ENCODE data around the gene COMMD7.
"Not testable (repeated sequence)": the region's sequence is repeated elsewhere in the genome, so short reads cannot be mapped to it uniquely, and the experiment has no call there.

The COMMD7 gene

DNA sequence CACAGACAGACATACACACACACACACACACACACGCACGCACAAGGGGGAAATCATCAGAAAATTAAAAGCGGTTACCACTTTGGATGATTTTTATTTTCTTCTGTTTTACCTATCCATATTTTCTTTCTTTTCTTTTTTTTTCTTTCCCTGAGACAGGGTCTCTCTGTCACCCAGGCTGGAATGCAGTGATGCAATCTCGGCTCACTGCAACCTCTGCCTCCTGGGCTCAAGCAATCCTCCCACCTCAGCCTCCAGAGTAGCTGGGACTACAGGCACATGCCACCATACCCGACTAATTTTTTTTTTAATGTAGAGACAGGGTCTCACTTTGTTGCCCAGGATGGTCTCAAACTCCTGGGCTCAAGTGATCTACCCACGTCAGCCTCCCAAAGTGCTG is 14.8 kb downstream of the COMMD7 start:
- not testable (repeated sequence) for DNase-seq (ENCODE audit: low spot score)

DNA sequence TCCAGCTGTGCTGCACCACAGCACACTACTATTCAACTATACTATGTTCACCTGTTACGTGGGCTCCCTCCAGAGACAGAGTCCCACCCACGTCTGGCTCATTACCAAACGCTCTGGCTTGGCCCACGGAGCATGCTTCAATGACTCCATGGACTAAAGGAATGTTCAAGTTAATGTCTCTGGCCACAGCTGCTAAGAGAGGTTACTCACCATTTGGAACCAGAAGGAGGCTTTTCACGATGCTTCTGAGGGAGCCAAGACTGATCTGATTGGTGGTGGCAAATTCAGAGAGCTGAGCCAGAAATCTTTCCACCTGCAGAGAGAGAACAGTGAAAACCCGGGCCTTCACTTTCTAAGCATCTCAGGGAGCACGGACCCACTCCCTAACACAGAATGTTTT is 15.6 kb downstream of the COMMD7 start:
- DNase-seq (ENCODE audit: low spot score) = peak; percentile 66

DNA sequence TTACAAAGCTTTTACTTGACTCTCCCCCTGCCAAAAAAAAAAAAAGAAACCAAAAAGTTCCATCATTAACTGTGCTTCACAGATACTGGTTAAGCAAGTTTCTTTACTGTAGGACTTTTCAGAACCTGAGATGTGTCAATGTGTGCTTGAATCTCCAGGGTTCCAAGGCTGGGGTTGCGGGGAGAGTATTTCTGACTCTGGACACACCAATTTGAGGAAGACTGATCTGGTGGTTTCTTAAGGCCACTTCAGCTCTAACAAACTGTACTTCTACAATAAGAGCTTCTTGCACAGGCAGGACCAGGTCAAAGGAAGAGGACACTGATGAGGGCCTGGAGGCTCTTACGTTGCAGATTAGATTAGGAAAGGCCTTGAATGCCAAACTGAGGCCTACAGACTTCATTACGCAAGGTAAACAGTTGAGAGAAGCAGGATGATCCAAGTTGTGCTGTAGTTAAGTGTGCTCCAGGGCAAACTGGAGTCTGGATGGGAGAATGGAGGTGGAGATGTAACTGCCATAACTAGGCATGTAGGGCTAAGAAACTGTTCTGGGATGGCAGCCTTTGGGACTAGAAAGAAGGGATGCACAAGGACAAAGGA is 24.4 kb downstream of the COMMD7 start:
- no peak for DNase-seq (ENCODE audit: low spot score)

DNA sequence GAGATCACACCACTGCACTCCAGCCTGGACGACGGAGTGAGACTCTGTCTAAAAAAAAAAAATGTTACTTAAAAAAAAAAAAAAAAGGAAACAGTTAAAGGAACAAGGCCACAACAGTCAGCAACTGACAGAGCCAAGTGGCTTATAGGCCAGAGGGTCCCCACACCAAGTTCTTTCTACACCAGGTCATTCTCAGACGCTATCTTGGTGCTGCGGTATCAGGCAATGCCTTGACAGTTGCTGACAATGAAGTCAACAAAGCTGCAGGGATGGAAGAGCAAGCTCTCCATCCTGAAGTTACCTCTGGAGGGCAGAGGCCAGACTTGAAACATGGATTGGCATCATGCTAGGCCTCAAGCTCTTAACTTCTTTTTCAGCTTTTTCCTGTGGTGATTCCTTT is 31.9 kb downstream of the COMMD7 start:
- no peak for DNase-seq (ENCODE audit: low spot score)

DNA sequence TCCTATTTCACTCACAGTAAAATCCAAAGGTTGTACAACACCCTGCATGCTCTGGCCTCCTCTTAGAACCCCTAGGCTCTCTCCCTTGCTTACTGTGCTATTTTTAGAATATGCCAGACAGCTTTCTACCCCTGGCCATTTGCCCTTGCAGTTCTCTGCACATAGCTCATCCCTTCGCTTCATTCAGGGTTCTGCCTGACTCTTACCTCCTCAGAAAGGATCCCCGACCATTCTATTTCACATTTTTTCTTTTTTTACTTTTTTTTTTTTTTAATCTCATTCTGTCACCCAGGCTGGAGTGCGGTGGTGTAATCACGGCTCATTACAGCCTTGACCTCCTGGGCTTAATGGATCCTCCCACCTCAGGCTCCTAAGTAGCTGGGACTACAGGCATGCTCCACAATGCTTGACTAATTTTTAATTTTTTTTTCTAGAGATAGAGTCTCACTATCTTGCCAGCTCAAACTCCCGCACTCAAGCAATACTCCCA is 33.6 kb downstream of the COMMD7 start:
- DNase-seq (ENCODE audit: low spot score) = no peak

DNA sequence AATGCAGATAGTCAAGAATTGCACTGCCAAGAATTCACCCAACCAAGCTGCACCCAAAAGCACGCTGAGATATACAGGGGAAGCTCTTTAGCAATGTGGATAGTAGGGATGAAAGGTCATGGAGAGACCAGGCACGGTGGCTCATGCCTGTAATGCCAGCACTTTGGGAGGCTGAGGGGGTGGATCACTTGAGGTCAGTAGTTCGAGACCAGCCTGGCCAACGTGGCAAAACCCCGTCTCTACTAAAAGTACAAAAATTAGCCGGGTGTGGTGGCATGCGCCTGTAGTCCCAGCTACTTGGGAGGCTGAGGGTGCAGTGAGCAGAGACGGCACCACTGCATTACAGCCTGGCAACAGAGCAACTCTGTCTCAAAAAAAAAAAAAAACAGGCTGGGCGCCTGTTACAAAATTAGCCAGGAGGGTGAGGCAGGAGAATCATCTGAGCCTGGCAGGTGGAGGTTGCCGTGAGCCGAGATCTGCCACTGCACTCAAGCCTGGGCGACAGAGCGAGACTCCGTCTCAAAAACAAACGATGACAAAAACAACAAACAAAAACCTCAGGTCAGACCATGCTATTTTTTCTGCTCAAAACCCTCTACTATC is 34.1 kb downstream of the COMMD7 start:
- not testable (repeated sequence) for DNase-seq (ENCODE audit: low spot score)

DNA sequence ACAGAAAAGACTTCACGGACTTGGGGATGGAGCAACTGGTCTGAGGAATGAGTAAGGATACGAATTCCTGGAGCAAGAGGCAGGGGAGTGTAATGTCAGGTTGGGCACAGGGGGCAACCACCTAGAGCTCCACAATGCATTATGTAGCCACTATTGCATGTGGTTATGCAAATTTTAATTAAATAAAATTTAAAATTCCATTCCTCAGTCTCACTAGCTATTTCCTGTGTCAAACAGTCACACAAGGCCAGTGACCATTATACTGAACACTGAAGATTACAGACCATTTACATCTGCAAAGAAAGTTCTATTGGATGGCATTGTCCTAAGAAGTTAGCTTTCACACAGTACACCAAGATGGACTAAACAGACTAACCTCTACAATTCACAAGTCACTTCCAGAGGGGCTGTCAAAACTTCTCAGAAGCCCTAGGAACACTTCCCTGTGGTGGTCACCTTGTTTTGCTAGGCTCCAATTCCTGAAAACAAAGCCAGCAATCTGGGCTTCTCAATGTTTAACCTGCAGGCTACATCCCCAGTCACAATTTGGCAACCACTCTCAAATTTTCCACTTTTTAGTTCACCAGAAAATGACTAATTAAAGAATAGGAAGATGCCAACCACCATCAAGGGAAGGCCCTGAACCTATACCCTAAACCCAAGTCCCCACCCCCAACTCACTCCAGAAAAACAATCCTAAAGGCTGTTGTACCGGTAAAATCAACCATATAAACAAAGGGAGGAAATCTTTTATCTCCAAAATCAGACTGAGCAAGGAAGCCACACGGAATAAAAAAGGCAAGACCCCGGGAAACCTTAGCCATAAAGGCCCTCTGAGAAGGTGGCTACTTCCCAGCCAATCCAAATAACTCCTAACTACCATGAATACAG is 35.3 kb downstream of the COMMD7 start:
- DNase-seq (ENCODE audit: low spot score) = no peak

DNA sequence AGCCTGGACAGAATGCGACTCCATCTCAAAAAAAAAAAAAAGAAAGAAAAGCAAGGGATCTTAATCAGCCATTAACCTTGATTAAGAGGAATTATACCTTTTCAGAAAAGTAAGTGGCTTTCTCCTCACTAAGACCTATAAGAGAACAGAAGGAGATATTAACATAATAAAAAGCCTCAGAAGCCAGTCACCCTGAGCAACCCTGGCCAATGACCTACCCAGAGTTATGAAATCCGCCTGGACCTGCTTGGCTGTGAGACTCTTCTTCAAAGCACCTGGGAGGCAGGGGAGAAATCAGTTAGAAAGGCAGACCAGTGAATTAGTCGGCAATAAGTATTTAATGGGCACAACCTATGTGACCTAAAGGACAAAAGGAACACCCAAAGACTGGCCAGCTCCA is 36.8 kb downstream of the COMMD7 start:
- no peak for DNase-seq (ENCODE audit: low spot score)

DNA sequence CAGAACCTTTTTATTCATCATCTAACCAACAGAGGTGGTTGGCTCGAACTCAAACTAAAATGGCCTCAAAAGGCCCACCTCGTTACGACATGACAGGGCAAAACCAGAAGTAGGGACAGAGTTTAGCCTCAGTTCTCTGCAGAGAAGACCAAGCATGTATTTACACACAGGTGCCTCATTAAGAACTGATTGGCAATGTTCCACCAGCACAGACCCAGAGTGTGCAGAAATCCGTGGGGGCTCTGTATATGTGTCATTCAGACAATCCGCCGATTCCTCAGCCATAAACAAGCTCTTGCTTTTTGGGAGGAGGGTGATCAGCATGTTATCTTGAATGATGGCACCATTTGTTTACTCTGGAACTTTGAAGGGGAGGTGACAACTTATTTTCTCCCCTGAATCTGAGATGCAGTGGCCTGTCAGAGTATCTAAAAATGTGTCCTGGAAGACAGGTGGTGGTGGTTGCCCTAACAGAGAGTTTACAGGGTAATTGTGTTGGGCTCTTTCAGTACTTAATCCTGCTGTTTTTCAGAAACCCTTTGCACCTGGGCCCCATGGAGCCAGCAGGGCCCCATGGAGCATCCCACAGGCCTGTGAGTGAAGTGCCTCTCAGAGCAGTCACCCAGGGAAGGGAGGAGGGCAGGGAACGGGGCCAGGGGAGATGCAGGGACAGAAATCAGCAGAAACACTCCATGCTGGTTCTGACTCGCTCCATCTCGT is 40.4 kb downstream of the COMMD7 start:
- no peak for DNase-seq (ENCODE audit: low spot score)

DNA sequence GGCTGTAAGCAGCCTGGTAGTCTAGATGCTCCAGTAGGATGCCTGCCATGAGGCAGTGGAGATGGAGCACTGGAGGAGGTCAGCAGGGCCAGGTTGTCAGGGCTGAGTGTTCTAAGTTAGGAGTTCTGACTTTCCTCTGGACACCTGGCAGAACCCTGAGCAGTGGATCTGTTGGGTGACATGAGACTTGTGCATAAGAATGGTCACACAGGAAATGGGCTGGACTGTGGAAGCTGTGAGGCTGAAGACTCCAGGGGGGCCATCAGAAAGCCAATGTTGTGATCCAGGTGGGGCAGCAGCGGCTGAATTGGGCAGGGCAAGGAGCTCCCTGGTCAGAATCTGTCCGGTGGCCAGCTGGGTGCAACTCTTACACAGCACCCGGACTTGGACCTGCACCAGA is 45.7 kb downstream of the COMMD7 start:
- no peak for DNase-seq (ENCODE audit: low spot score)

DNA sequence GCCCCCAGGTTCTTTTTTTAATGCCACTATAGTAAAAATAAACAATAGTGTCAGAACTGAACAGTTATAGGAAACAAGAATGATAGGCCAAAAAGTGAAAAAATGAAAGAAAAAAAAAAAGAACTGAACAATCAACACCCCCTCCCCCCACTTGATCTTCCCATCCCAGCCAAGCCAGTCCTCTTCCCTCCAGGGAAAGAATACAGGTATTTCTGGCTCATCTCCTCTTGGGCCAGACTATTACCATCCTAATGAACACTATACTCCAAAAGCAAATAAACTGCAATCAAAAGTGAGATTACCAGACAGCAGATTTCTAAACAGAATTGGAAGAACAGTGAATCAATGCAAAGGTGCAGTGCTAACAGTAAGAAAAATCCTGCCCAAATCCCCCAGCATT is 48.2 kb downstream of the COMMD7 start:
- no peak for DNase-seq (ENCODE audit: low spot score)

DNA sequence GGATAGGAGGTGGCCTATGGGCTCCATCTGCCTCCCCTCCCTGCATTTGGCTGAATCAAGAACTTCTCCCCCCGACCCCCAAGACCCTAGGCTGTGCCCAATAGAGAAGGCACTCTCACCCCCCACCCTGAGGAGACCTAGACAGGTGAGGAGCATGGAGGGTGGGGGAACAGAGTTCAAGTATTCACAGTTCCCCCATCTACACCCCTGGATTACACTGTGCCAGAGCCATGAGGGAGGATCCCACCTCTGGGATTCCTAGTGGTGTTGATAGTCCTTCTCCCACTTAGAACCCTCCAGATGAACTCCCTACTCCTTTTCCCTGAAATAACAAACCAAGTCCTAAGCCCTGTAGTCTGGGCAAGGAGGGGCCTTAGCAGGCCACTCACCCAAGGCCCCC is 54.3 kb downstream of the COMMD7 start:
- not testable (repeated sequence) for DNase-seq (ENCODE audit: low spot score)

DNA sequence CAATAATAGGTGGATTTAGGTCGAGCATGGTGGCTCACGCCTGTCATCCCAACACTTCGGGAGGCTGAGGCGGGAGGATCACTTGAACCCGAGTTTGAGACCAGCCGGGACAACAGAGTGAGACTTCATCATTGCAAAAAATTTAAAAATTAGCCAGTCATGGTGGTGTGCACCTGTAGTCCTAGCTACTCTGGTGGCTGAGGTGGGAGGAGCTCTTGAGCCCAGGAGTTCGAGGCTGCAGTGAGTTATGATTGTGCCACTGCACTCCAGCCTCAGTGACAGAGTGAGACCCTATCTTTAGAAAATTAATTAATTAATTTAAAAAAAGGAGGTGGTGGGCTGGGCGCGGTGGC is 56.1 kb downstream of the COMMD7 start:
- no peak for DNase-seq (ENCODE audit: low spot score)

DNA sequence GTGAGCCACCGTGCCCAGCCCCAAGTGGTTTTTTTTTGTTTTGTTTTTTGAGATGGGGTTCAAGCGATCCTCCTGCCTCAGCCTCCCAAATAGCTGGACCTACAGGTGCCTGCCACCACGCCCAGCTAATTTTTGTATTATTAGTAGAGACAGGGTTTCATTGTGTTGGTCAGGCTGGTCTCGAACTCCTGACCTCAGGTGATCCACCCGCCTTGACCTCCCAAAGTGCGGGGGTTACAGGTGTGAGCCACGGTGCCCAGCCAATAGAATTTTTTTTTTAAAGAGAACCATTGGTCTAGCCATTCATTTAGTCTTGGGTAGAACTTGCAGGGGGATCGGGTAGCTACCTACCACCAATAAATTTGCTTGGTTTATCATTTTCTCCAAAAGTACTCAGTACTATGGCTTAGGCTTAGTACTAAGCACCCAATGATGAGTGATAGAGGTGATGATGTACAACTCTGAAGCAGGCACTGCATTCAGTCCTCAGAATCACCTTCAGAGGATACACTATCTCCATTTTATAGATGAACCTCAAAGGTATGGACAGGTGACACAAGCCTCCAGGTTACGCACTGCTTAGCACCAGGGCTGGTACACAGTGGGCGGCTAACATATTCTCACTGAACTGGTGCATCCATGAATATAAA is 56.6 kb downstream of the COMMD7 start:
- no peak for DNase-seq (ENCODE audit: low spot score)

DNA sequence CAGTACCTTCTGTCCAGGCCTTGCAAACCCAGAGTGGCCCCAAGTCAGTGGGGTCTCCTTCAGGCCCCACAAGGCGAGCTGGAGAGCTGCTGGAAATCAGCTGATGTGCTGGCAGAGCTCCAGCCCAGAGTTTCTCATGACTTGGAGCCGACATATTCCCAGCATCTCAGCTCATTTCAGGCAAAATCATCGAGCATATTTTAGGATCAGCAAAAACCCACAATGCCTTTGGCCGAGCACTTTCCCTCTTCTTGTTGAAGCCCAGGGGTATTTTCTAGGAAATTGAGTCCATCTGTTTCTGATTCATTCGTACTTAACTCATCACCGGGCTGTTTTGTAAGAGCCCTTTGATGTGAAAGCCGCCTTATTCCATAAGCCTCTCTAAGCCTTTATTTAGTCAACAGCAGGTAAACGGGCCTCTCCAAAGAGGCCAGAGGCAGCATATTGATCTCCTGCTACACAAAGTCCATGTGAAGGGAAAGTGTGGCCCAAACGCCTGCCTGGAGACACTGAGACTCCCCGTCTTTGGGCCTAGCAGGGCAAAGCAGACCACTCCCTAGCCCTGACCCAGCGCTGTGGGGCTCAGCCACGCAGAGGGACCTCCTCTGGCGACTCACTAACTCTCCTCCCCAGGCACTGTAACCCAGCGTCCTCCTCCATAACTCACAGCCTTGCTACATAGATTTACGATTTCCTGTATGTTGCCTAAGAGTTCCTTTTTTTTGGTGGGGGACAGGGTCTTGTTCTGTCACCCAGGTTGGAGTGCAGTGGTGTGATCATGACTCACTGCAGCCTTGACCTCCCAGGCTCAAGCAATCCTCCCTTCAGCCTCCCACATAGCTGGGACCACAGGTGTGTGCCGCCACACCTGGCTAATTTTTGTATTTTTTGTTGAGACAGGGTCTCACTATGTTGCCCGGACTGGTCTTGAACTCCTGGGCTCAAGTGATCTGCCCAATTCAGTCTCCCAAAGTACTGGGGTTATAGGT is 57.4 kb downstream of the COMMD7 start:
- peak; percentile 74 for DNase-seq (ENCODE audit: low spot score)

DNA sequence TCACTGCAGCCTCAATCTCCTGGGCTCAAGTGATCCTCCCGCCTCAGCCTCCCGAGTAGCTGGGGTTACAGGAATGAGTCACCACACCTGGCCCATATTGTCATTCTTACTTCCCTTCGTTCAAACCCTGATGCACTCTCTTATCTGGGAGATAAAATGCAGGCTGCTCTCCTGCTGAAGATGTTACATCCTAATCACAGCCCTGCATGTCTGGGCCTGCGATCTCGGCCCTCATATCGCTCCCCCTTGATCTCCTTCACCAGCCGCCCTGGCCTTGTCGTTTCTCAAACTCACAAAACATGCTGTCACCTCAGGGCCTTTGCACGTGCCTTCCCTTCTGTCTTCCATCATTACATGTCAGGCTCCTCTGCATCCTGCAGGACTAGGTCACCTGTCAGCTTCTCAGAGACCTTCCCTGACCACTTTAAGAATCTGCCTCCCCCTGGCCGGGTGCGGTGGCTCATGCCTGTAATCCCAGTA is 60.7 kb downstream of the COMMD7 start:
- DNase-seq (ENCODE audit: low spot score) = no peak

DNA sequence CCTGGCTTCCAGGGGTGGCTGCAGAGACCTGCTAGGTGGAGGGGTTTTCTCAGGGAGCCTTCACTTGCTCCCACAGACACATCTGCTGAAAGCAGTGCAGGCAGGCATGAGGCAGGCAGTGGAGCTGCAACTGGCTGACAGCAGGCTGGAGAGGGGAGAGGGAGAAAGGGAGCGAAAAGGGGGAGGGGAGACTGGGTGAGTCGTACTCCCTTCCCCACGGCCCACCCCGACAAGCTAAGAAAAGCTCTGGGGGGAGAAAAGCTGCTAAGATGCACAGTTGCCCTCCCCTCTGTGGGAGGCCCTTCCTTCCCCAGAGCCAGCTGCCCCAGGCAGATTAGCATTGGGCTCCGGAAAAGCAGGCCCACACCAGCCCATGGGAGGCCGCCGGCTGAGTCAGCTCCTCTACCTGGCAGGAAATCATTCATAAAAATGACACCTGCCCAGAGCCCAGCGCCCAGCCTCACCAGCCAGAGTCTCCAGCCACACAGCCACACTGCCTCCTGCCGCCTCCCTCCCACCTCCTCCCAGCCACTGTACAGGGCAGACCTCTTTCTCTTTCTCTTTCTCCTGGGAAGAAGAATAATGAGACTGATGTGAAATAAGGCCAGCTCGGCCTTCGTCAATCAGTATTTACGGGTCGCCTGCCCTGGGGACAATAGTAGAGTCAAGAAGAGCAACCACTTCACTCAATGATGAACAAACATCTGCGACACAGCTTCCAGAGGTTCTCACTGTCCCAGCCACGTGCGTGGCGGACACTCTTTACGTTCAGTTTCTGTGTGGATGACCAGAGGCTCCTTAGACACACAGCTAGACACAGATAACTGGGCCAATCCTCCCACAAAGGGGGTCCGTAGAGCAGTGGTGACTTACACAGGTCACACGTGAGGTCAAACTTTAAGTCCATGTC is 61.8 kb downstream of the COMMD7 start:
- no peak for DNase-seq (ENCODE audit: low spot score)

DNA sequence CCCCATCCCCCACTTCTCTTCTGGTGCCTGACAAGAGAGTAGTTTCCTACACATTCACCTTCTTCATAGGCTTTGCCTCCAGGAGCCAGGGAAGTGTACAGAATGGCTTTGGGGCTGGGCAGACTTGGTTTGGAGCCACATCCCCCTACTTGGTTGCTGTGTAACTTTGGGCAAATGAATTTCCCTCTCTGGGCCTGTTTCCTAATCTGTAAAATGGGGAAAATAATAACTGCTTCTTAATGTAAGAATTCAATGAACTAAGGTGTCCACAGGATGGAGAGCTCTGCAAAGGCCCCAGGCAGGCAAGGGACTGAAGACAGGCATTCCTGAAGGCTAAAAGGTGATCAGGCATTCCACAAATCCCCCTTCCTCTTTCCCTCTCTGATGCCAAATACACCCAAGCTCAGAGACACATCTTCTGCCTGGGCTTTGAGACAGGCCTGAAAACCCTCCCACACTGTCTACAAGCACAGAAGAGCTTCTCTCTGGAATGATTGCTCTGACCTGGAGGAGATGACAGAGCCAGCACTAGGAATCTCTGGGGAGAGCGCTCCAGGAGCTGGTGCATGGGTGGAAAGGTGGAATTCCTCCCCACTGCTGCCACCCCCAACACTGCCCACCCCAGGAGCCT is 62.6 kb downstream of the COMMD7 start:
- DNase-seq (ENCODE audit: low spot score) = no peak

DNA sequence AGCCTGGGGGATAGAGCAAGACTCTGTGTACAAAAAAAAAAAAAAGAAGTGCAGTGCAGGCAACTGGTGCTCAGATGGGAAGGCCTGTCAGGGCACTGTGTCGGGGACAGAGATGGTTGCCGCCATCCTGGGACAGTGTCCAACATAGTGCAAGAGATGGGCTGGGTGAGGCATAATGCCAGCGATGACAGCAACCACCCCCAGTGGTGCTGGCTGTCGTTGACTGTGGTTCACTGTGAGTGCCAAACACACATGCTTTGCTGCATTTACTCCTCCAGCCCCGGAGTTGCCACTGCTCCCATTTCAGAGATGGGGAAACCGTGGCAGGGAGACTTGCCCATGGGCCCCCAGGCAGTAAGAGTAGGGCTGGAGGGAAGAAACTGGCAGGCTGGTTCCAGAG is 64.3 kb downstream of the COMMD7 start:
- no peak for DNase-seq (ENCODE audit: low spot score)
